Astrocyte of the spinal cord (primary cell): ENCODE measurements around the gene DCAF17.
"Not testable (repeated sequence)": the region's sequence is repeated elsewhere in the genome, so short reads cannot be mapped to it uniquely, and the experiment has no call there.

ENCODE experiments used
- DNase-seq: peaks from one replicate; pipeline ENCODE4 v3.0.0; 2011; ENCODE audit warnings: low read depth, low spot score
- H3K4me3 ChIP-seq: 2 replicates; pipeline ENCODE4 v1.5.1; 2011; ENCODE audit warnings: low read depth, mild to moderate bottlenecking, low read length, moderate library complexity
- CTCF ChIP-seq: IDR thresholded peaks from 2 replicates; pipeline ENCODE4 v1.5.1; 2012; ENCODE audit warnings: low read depth, mild to moderate bottlenecking, low read length, inconsistent platforms
- in situ Hi-C: cut with HindIII; loops from 2 replicates; pipeline ENCODE4 v1.10.0; 2017; ENCODE audit warnings: low sequenced_read_pairs

The DCAF17 gene

GRCh38 chr2:171523088-171524017 is 89.3 kb downstream of the DCAF17 start:
- TF ChIP-seq CTCF, result no peak
- peak overlapping the region; percentile 79 for H3K4me3 ChIP-seq
- in situ Hi-C loops, result no loop called here
- DNase-seq, result peak; percentile 81

- no peak for TF ChIP-seq CTCF
- H3K4me3 ChIP-seq, result peak overlapping the region; percentile 79
- in situ Hi-C loops, result no loop called here
- DNase-seq, result no peak
Observed at GRCh38 chr2:171524018-171524401, 90.0 kb downstream of the DCAF17 start.

- TF ChIP-seq CTCF, result peak; percentile 65
- DNase-seq, result no peak
- in situ Hi-C loops, result no loop called here
- H3K4me3 ChIP-seq, result no peak overlapping the region
Observed at GRCh38 chr2:171529914-171530313, 95.9 kb downstream of the DCAF17 start.

GRCh38 chr2:171530378-171530777 is 96.4 kb downstream of the DCAF17 start:
- in situ Hi-C loops, result no loop called here
- DNase-seq, result no peak
- H3K4me3 ChIP-seq, result no peak overlapping the region
- TF ChIP-seq CTCF, result no peak

- H3K4me3 ChIP-seq, DNase-seq, in situ Hi-C loops: not testable (repeated sequence)
Observed at GRCh38 chr2:171530859-171531258, 96.8 kb downstream of the DCAF17 start.

GRCh38 chr2:171531291-171531690 is 97.3 kb downstream of the DCAF17 start:
- no peak for TF ChIP-seq CTCF

GRCh38 chr2:171531836-171532450 is 97.9 kb downstream of the DCAF17 start:
- no peak for TF ChIP-seq CTCF
- no peak overlapping the region for H3K4me3 ChIP-seq
- DNase-seq, result peak; percentile 34
- in situ Hi-C loops, result no loop called here

More at GRCh38 chr2:171531291-171531690, 97.3 kb downstream of the DCAF17 start:
- peak; percentile 82 for DNase-seq
- no peak overlapping the region for H3K4me3 ChIP-seq
- in situ Hi-C loops, result no loop called here
